ENCODE data around the gene CD82. TPM values are rescaled to one million over a fixed set of nuclear protein-coding genes. Genes with fewer than 3 reads are reported as not detected.

CD82 gene
- polyA plus RNA-seq, 1 donor (not counting 4 experiments of a cell fraction or from before 2014, with no cell fraction given), result 118 TPM

GRCh38 chr11:44617671-44618461 lies 52.4 kb downstream of the CD82 start:
- Histone ChIP-seq H4K20me1 (ENCODE audit: control insufficient read depth, extremely low read depth, insufficient read depth, low read length) (no peaks in the 10 kb centered on the region), H3K4me2 (ENCODE audit: control insufficient read depth, extremely low read depth, insufficient read depth, low read depth, low read length) (no peak overlapping the region), H3K4me3 (ENCODE audit: control insufficient read depth in 2 of 3, extremely low read depth in 1 of 3, insufficient read depth in 2 of 3, low read depth in 1 of 3, low read length in 3 of 3) (no peak overlapping the region), H3K27ac (ENCODE audit: control insufficient read depth, insufficient read depth, low read length) (no peak overlapping the region), H3K27me3 (ENCODE audit: control insufficient read depth, extremely low read depth, insufficient read depth, low read length) (no peaks in the 10 kb centered on the region), H2AFZ (ENCODE audit: control insufficient read depth, low read length) (no peak overlapping the region), H3K9me3 (ENCODE audit: control insufficient read depth, low read depth, low read length) (no peaks in the 10 kb centered on the region), H3K36me3 (ENCODE audit: control insufficient read depth in 2 of 2, extremely low read depth in 1 of 2, insufficient read depth in 2 of 2, low read length in 2 of 2) (peaks cover 24 to 34% of the 10 kb centered on the region in 2 experiments), H3K4me1 (ENCODE audit: control insufficient read depth, extremely low read depth, insufficient read depth, low read length) (no peaks in the 10 kb centered on the region), H3K9ac (ENCODE audit: control insufficient read depth, extremely low read depth, insufficient read depth, low read length) (no peak overlapping the region), H3K79me2 (ENCODE audit: control insufficient read depth, insufficient read depth, low read length) (no peaks in the 10 kb centered on the region), H3K9me1 (ENCODE audit: control insufficient read depth, extremely low read depth, insufficient read depth, low read length) (no peaks in the 10 kb centered on the region)
- no peak for FAIRE-seq
- dilution Hi-C loops (cut with MboI; ENCODE audit: extremely low pct_ligation_motif_present, low sequenced_read_pairs), result no loop called here
- DNase-seq (ENCODE audit: low read depth, low spot score), result no peak
- TF ChIP-seq, protein P1, sequence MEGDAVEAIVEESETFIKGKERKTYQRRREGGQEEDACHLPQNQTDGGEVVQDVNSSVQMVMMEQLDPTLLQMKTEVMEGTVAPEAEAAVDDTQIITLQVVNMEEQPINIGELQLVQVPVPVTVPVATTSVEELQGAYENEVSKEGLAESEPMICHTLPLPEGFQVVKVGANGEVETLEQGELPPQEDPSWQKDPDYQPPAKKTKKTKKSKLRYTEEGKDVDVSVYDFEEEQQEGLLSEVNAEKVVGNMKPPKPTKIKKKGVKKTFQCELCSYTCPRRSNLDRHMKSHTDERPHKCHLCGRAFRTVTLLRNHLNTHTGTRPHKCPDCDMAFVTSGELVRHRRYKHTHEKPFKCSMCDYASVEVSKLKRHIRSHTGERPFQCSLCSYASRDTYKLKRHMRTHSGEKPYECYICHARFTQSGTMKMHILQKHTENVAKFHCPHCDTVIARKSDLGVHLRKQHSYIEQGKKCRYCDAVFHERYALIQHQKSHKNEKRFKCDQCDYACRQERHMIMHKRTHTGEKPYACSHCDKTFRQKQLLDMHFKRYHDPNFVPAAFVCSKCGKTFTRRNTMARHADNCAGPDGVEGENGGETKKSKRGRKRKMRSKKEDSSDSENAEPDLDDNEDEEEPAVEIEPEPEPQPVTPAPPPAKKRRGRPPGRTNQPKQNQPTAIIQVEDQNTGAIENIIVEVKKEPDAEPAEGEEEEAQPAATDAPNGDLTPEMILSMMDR (optimal IDR thresholded peaks at IDR 0.05 in 1 of 3, IDR thresholded peaks at IDR 0.05 in 1 of 3, conservative IDR thresholded peaks at IDR 0.05 in 1 of 3; ENCODE audit: extremely low read depth in 1 of 3, insufficient read depth in 2 of 3, low read length in 3 of 3), result no peak
- TF ChIP-seq EZH2 (IDR thresholded peaks at IDR 0.05; ENCODE audit: low read length), result no peak

DNA sequence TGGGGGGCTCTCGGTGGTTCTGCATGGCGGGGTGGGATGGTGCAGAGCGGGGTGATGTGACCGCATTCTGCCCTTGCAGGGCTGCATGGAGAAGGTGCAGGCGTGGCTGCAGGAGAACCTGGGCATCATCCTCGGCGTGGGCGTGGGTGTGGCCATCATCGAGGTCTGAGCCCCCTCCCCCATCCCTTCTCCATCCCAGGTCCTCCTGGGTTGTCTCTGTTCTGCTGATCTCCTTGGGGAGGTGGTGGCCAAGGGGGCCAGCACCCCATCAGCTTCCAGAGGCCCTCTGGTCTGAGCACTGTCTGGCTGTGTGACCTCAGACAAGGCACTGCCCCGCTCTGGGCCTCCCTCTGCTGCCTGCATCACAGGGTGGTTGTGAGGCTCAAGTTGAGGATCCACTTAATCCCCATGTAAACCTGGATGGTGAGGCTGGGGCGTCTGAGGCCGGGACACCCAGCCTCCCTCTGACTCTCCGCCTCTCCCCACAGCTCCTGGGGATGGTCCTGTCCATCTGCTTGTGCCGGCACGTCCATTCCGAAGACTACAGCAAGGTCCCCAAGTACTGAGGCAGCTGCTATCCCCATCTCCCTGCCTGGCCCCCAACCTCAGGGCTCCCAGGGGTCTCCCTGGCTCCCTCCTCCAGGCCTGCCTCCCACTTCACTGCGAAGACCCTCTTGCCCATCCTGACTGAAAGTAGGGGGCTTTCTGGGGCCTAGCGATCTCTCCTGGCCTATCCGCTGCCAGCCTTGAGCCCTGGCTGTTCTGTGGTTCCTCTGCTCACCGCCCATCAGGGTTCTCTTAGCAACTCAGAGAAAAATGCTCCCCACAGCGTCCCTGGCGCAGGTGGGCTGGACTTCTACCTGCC lies 53.3 kb downstream of the CD82 start:
- Histone ChIP-seq H3K9me1 (ENCODE audit: control insufficient read depth, extremely low read depth, insufficient read depth, low read length) (no peaks in the 10 kb centered on the region), H3K4me1 (ENCODE audit: control insufficient read depth, extremely low read depth, insufficient read depth, low read length) (no peaks in the 10 kb centered on the region), H2AFZ (ENCODE audit: control insufficient read depth, low read length) (no peak overlapping the region), H3K9me3 (ENCODE audit: control insufficient read depth, low read depth, low read length) (no peaks in the 10 kb centered on the region), H3K79me2 (ENCODE audit: control insufficient read depth, insufficient read depth, low read length) (no peaks in the 10 kb centered on the region), H3K4me3 (ENCODE audit: control insufficient read depth in 2 of 3, extremely low read depth in 1 of 3, insufficient read depth in 2 of 3, low read depth in 1 of 3, low read length in 3 of 3) (no peak overlapping the region), H3K4me2 (ENCODE audit: control insufficient read depth, extremely low read depth, insufficient read depth, low read depth, low read length) (no peak overlapping the region), H3K9ac (ENCODE audit: control insufficient read depth, extremely low read depth, insufficient read depth, low read length) (no peak overlapping the region), H4K20me1 (ENCODE audit: control insufficient read depth, extremely low read depth, insufficient read depth, low read length) (no peaks in the 10 kb centered on the region), H3K27ac (ENCODE audit: control insufficient read depth, insufficient read depth, low read length) (no peak overlapping the region), H3K27me3 (ENCODE audit: control insufficient read depth, extremely low read depth, insufficient read depth, low read length) (no peaks in the 10 kb centered on the region), H3K36me3 (ENCODE audit: control insufficient read depth in 2 of 2, extremely low read depth in 1 of 2, insufficient read depth in 2 of 2, low read length in 2 of 2) (peaks cover 24 to 34% of the 10 kb centered on the region in 2 experiments)
- dilution Hi-C loops (cut with MboI; ENCODE audit: extremely low pct_ligation_motif_present, low sequenced_read_pairs), result no loop called here
- no peak for TF ChIP-seq EZH2 (IDR thresholded peaks at IDR 0.05; ENCODE audit: low read length)
- TF ChIP-seq, protein P1 (optimal IDR thresholded peaks at IDR 0.05 in 1 of 3, IDR thresholded peaks at IDR 0.05 in 1 of 3, conservative IDR thresholded peaks at IDR 0.05 in 1 of 3; ENCODE audit: extremely low read depth in 1 of 3, insufficient read depth in 2 of 3, low read length in 3 of 3), result no peak
- DNase-seq (ENCODE audit: low read depth, low spot score) (no peak), FAIRE-seq (no peak)
